GM12892 (cell line): ENCODE data around the gene MRPS18A.

ENCODE experiments used
- DNase-seq: peaks from one replicate; pipeline ENCODE4 v3.0.0; 2011; ENCODE audit not compliant: insufficient read length
- FAIRE-seq: peaks from 2 replicates; lab custom pipeline; 2011; peaks lifted over from hg19 to GRCh38; lab: Jason Lieb, UNC
- POLR2A ChIP-seq: IDR thresholded peaks from 2 replicates; pipeline ENCODE4 v1.6.1; 2011; ENCODE audit warnings: low read depth, low read length, control low read depth
- POLR2AphosphoS5 ChIP-seq: IDR thresholded peaks from 2 replicates; pipeline ENCODE4 v1.6.1; 2011; ENCODE audit warnings: low read depth, low read length, control low read depth
- TAF1 ChIP-seq: IDR thresholded peaks from 2 replicates; pipeline ENCODE4 v1.6.1; 2011; ENCODE audit warnings: low read depth, mild to moderate bottlenecking, control low read depth, low read length, borderline replicate concordance

Gene MRPS18A

DNA sequence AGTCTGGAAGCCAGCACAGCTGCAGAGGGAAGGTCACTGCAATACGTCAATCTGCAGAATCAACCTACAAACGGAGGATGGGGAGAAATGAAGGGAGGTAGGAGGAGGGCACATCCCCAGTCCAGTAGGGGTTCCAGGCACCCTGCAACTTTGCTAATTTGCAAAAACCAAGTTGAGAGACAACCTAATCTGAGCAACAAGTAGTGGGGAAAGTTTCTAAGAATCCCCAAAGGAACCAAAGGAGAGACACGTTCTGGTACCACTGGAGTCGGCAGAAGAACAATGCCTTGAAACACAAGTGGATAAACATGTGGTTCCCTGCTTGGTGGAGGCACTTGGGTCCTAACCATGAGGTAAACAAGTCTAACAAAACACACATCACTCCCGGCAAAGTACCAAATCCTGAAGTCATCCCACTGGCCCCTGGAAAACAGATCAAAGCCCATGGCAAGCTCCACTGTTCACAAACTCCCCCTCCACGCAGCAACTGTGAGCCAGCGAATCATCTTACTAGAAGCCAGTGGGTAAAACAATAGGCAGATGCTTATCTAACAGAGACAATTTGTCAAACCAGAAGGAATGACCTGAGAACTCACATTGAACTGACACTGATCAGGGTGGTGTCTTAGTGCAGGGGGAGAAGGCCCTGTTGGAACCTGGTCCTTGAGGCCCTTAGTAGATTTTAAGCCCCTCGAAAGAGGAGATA is 4.7 kb downstream of the MRPS18A start:
- FAIRE-seq (no peak), DNase-seq (no peak)
- TF ChIP-seq TAF1: no peak
- TF ChIP-seq POLR2AphosphoS5: no peak
- no peak for TF ChIP-seq POLR2A

DNA sequence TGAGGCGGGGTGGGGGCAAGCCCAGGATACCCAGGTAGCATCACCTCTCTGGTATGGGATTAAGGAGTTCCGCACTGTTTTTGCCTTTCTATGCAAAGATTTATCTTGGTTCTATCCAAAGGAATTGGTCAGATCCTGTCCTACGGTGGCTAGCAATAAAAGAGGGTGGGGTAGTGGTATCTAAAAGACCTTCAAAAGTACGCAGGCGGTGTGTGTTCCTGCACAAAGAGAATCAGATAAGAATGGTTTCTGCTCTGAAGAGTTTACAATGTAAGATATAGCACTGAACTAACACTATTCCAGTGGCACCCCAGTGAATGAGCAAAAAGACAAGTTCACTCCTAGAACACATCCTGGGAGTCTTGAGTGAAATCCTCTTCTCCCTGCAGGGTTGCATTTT is 6.3 kb downstream of the MRPS18A start:
- DNase-seq (no peak), FAIRE-seq (no peak)
- TF ChIP-seq TAF1 (no peak), POLR2A (no peak), POLR2AphosphoS5 (no peak)

DNA sequence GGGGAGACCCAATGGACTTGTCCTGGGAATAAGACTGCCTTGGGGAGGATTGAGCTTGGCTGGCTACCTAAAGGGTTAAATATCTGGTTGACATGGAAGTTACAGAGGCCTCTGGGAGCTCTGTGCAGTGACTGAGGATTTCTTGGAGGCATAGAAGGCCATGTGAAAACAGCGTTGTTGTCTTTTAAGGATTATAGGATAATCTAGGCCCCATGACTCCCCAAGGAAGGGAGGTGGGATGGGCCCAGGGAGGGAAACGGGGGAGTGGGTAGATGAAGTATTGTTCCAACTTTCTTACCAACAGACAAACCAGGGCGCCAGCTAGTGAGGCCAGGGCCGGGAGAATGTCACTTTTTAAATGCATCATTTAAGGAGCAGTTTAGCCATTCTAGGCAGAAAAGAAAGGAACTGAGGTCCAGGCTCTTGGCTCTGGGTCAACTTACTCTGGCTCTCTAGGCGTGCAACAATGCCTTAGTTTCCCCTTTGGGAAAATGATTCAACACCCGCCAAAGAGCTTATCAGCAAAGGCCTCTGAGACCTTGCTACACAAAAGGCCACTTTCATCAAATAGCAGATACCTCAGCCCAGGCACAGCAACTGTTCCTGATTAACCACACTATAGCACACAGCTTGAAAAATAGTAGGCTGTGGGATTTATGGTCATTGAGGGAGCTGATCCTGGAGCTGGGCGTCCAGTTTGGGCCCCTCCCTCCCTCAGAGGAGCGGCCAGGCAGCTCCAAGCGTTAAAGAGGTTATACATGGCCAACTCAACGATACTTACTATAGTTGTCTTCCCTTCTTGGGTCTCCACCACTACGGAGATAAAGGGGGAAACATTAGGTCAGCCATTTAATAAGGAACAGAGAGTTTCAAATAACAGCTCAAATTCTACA is 7.0 kb downstream of the MRPS18A start:
- DNase-seq (no peak), FAIRE-seq (no peak)
- TF ChIP-seq TAF1: no peak
- no peak for TF ChIP-seq POLR2A
- TF ChIP-seq POLR2AphosphoS5: no peak

DNA sequence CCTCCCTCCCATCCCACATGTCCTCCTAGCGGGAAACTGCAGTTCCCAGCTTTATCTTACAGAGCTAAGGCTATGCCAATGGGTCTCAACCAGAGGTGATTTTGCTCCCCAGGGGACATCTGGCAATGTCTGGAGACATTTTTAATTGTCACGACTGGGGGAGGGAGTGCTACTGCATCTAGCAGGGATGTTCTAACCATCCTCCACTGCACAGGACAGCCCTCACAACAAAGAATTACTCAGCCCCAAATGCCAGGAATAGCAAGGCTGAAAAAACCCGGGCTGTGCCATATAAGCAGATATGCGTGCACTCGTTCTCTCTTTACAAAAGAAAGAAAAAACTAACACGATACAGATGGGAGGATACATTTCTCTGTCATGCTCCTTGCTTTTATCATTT is 8.5 kb downstream of the MRPS18A start:
- DNase-seq (no peak), FAIRE-seq (no peak)
- TF ChIP-seq POLR2AphosphoS5: no peak
- no peak for TF ChIP-seq TAF1
- no peak for TF ChIP-seq POLR2A

DNA sequence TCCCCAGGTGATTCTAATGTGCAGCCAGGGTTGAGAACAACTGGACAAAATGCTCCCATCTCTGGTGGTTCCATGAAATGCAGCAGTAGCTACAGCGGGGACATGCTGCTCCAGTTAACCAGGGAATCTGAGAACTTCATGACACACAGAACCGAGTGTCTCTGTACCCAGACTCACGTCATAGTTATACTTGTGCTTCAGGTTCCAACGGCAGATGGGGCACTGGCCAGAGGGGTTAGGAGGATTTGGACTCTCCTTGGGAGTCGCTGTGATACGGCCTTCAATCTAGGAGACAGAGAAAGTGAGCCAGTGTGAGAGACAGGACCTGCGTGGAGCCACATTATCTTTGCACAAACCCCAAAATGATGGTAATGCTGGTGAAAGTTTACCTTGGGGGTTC is 9.2 kb downstream of the MRPS18A start:
- FAIRE-seq: no peak

DNA sequence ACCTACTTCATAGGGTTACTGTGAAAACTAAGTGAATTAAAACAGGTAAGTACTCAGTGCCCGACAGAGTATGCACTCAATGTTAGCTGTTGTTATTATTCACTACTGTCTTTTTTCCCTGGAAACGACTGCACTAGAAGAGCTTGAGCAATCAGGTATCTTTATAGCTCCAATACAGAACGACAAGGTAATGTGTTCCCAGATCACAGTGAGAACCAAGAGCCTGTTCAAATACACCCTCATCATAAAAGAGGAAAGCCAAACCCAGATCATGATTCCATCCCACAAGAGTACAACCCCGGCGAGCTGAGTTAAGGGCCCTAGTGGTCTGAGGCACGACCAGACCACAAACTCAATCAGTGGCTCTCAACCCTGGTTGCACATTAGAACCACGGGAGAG is 9.8 kb downstream of the MRPS18A start:
- TF ChIP-seq POLR2AphosphoS5 (no peak), TAF1 (no peak)
- no peak for DNase-seq
- no peak for FAIRE-seq

More for the DNA sequence above, 9.2 kb downstream of the MRPS18A start:
- no peak for TF ChIP-seq POLR2A
- DNase-seq: no peak

DNA sequence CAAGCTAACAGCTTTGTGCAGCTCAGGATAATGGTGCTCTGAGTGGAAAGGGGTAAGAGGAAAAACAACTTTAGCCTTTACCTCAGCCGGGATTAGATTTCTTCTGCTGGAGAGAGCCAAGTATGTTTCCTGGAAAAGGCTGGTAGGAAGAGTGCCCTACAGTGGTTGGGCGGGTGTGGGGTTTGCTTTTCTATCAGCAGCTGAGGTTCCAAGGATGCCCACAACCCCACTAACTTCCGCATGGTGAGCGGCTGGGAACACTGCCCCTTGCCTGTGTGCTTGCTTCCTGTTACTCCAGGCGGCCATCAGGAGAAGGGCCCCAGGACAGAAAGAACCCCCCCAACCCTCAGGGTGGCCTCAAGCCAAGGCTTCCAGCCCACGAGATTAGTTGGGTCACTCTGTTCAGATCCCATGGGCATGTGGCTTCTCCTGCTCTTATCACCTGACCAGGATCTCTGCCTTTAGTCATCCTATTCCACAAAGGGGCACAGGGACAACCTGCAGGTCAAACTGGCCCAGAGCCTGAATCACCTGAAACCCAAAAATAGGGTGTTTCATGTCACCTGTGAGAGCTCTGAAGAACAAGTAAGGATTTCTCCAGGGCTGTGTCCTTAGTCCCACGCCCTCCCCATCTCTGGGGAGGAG is 10.5 kb downstream of the MRPS18A start:
- TF ChIP-seq TAF1 (no peak), POLR2AphosphoS5 (no peak), POLR2A (no peak)
- DNase-seq (no peak), FAIRE-seq (no peak)

DNA sequence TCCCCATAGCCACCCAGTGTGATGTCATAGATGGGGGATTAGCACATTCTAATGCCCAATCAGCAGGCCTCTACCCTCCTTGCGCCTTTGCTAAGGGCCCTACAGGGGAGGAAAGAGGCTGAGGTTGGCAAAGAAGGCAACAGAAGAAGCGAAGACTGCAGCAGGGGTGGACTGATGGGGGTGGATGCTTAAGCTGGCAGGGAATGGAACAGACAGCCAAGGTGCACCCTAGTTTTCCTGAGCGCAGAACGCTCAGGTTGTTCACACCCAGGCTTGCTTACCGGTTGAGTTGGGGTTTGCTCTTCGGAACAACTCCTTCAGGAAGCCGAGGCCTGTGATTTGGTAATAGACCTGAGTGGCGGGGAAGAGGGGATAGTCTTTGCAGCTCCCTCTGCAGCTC is 12.7 kb downstream of the MRPS18A start:
- TF ChIP-seq POLR2AphosphoS5: no peak
- TF ChIP-seq TAF1: no peak
- no peak for TF ChIP-seq POLR2A
- FAIRE-seq (no peak), DNase-seq (no peak)

GRCh38 chr6:43674291-43674690 is 13.3 kb downstream of the MRPS18A start:
- TF ChIP-seq TAF1: no peak
- TF ChIP-seq POLR2AphosphoS5: no peak
- TF ChIP-seq POLR2A: no peak
- DNase-seq: no peak
- FAIRE-seq: no peak

GRCh38 chr6:43673444-43674084 is 14.0 kb downstream of the MRPS18A start:
- DNase-seq (no peak), FAIRE-seq (no peak)
- no peak for TF ChIP-seq TAF1

DNA sequence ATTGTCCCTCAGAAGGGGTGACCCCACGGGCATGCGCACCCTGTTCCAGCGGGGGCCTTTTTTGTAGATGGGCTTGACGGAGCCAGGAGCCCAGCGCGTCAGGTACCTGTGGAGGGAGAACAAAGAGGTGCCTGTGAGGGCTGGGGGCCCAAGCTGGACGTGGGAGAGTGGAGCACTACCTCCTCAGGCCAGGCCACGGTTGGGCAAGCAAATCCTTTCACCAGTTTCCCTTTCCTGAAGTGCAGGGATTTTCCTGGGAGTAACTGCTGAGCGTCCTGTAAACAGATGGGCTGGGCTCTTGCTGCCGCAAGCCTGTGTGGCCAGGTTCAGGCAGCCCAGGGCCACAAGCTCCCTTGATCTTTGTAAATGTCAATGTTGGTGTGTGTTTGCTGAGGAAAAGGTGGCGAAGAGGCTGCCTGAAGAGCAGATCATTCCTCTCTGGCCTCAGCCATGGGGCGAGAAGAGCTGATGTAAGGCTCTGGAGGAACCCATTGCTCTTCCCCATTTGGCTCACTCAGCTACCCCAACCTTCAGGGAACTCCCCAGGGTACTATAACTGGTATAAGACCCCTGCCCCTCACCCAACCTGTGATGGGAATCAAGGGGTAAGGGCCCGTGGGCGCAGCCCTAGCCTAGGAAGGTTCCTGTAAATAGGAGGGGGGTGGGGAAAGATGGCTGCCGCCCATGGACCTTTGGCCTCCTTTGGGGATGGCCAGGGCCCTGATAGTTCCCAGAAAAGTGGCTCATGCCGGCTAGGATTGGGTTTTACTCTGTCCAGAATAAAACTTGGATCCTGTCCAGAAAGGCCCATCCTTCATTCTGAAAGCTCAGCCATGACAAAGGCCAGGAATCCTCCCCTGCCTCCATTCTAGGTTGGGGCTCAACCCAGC is 15.5 kb downstream of the MRPS18A start:
- TF ChIP-seq POLR2A (no peak), TAF1 (no peak), POLR2AphosphoS5 (no peak)
- DNase-seq (no peak), FAIRE-seq (no peak)
